IgD-negative memory B cell (primary cell): ENCODE measurements around the gene KIF21B. TPM values are rescaled to one million over a fixed set of nuclear protein-coding genes. Genes with fewer than 3 reads are reported as not detected.
A peak's percentile ranks its signal among the peaks of the same experiment; 100 is the strongest.

Experiments
- H3K27ac Mint-ChIP-seq, 3 donors: one replicate each; pipeline ENCODE4 v1.8.0; 2020 to 2022; ENCODE audit warnings: mild to moderate bottlenecking in 3 of 3, mixed read lengths in 3 of 3, moderate library complexity in 1 of 3
- H3K27me3 Mint-ChIP-seq: one replicate; pipeline ENCODE4 v1.8.0; 2021; ENCODE audit warnings: mixed read lengths
- H3K36me3 Mint-ChIP-seq: one replicate; pipeline ENCODE4 v1.8.0; 2020; ENCODE audit warnings: mild to moderate bottlenecking, mixed read lengths
- H3K4me1 Mint-ChIP-seq, 3 donors: one replicate each; pipeline ENCODE4 v1.8.0; 2020 to 2022; ENCODE audit warnings: mixed read lengths in 3 of 3, mild to moderate bottlenecking in 1 of 3
- H3K4me3 Mint-ChIP-seq, 4 donors: one replicate each; pipeline ENCODE4 v1.8.0; 2020 to 2022; ENCODE audit warnings: mild to moderate bottlenecking in 4 of 4, mixed read lengths in 4 of 4, moderate library complexity in 3 of 4
- H3K9me3 Mint-ChIP-seq, 3 donors: one replicate each; pipeline ENCODE4 v1.8.0; 2020 to 2021; ENCODE audit warnings: mixed read lengths in 3 of 3, mild to moderate bottlenecking in 1 of 3
- polyA plus RNA-seq: library from polyadenylated mRNA; unstranded; fragments of 300-500 nt; fragmentation: Illumina TruSeq; gene quantifications from one replicate; pipeline ENCODE4 v1.2.3, GENCODE V29; 2021

Gene KIF21B
- polyA plus RNA-seq, 1 donor from 2014 or later = 5.6 TPM

- no peaks in the 10 kb centered on the region for H3K9me3 Mint-ChIP-seq
- H3K36me3 Mint-ChIP-seq = peaks cover 11% of the 10 kb centered on the region
- peak overlapping the region in 1 of 3 donors; percentile 52 for H3K27ac Mint-ChIP-seq
- no peak overlapping the region for H3K4me3 Mint-ChIP-seq
- H3K4me1 Mint-ChIP-seq = peaks cover 0 to 1% (median 0%) of the 10 kb centered on the region in 3 donors
- no peaks in the 10 kb centered on the region for H3K27me3 Mint-ChIP-seq
These were observed 43.1 kb downstream of the KIF21B start for GRCh38 chr1:200980452-200980772.

GRCh38 chr1:200979574-200980451, 43.7 kb downstream of the KIF21B start:
- no peak overlapping the region for H3K4me3 Mint-ChIP-seq
- peak overlapping the region in 2 of 3 donors; percentile 52 to 67 for H3K27ac Mint-ChIP-seq
- H3K4me1 Mint-ChIP-seq = peaks cover 0 to 1% (median 0%) of the 10 kb centered on the region in 3 donors
- no peaks in the 10 kb centered on the region for H3K9me3 Mint-ChIP-seq
- H3K36me3 Mint-ChIP-seq = peaks cover 11% of the 10 kb centered on the region
- H3K27me3 Mint-ChIP-seq = no peaks in the 10 kb centered on the region

DNA sequence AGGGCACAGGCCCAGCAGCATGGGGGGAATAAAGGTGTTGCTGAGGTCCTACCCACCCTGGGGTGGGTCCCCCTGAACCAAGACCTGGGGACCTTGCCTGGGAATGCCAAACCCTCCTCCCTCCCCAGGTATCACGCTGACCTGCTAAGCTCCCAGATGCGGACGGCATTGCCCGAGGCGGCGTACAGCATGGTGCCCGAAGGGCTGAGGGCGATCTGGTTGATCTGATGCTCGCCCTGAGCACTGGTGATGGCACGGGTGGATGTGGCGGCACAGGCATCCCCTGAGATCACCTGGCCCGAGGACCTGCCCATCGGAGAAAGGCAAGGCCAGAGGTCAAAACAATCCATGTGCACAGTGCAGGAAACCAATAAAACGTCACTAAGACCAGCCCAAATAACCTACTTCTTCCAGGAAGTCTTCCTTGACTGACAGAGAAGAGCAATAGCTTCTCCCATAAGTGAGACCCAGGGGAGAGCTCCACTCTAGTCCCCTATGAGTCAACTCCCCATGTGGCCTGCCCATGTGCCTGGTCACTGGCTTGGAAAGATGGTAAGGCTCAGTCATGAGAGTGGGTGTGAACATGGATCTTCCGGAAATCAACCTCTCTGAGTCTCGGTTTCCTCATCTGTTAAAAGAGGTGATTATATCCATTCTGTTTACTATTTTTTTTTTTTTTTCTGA, 46.3 kb downstream of the KIF21B start:
- Mint-ChIP-seq H3K4me1 (peaks cover 0 to 1% (median 0%) of the 10 kb centered on the region in 3 donors), H3K27ac (no peak overlapping the region), H3K36me3 (peaks cover 11% of the 10 kb centered on the region), H3K27me3 (no peaks in the 10 kb centered on the region), H3K9me3 (no peaks in the 10 kb centered on the region), H3K4me3 (no peak overlapping the region)

DNA sequence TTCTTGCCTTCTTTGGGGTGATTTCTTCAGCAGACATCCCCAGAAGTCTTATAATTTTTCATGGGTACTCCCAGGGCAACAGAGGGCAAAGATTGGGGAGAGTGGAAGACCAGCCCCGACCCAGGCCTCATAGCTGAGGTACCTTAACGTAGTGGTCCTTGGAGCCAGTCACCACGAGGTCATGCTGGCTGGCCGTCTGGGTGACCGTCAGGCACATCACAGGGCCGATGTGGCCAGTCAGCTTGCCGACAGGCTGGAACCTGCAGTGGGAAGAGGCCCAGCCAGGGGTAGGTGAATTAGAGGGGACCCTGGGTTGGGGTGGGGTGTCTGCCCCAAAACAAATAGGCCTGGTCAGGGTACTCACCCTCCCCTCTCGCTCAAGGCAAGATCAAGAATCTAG, 46.9 kb downstream of the KIF21B start:
- Mint-ChIP-seq H3K4me3 (no peak overlapping the region), H3K27ac (no peak overlapping the region), H3K4me1 (peaks cover 0 to 1% (median 0%) of the 10 kb centered on the region in 3 donors), H3K27me3 (no peaks in the 10 kb centered on the region), H3K36me3 (peaks cover 11% of the 10 kb centered on the region), H3K9me3 (no peaks in the 10 kb centered on the region)

GRCh38 chr1:200975458-200975857, 48.1 kb downstream of the KIF21B start:
- H3K4me3 Mint-ChIP-seq = no peak overlapping the region
- H3K27me3 Mint-ChIP-seq = no peaks in the 10 kb centered on the region
- peaks cover 7% of the 10 kb centered on the region for H3K36me3 Mint-ChIP-seq
- peak overlapping the region in 1 of 3 donors; percentile 73 for H3K27ac Mint-ChIP-seq
- no peaks in the 10 kb centered on the region for H3K9me3 Mint-ChIP-seq
- peaks cover 0 to 1% (median 0%) of the 10 kb centered on the region in 3 donors for H3K4me1 Mint-ChIP-seq

GRCh38 chr1:200974711-200975110, 48.8 kb downstream of the KIF21B start:
- Mint-ChIP-seq H3K9me3 (no peaks in the 10 kb centered on the region), H3K36me3 (peaks cover 3% of the 10 kb centered on the region), H3K27ac (peak overlapping the region in 2 of 3 donors; percentile 73 to 86), H3K4me1 (peaks cover 0 to 3% (median 1%) of the 10 kb centered on the region in 3 donors), H3K4me3 (no peak overlapping the region), H3K27me3 (no peaks in the 10 kb centered on the region)

- Mint-ChIP-seq H3K27ac (no peak overlapping the region), H3K4me3 (no peak overlapping the region), H3K4me1 (peaks cover 0 to 3% (median 1%) of the 10 kb centered on the region in 3 donors), H3K27me3 (no peaks in the 10 kb centered on the region), H3K9me3 (no peaks in the 10 kb centered on the region), H3K36me3 (peaks cover 3% of the 10 kb centered on the region)
These were observed 49.4 kb downstream of the KIF21B start for GRCh38 chr1:200973937-200974657.

GRCh38 chr1:200972985-200973742, 50.4 kb downstream of the KIF21B start:
- peaks cover 3% of the 10 kb centered on the region for H3K36me3 Mint-ChIP-seq
- no peak overlapping the region for H3K27ac Mint-ChIP-seq

GRCh38 chr1:200971955-200972711, 51.4 kb downstream of the KIF21B start:
- Mint-ChIP-seq H3K27ac (peak overlapping the region in 1 of 3 donors; percentile 35), H3K9me3 (no peaks in the 10 kb centered on the region), H3K27me3 (no peaks in the 10 kb centered on the region), H3K36me3 (peaks cover 3% of the 10 kb centered on the region), H3K4me3 (no peak overlapping the region), H3K4me1 (peaks cover 0 to 3% (median 1%) of the 10 kb centered on the region in 3 donors)

More at GRCh38 chr1:200972985-200973742, 50.4 kb downstream of the KIF21B start:
- no peaks in the 10 kb centered on the region for H3K27me3 Mint-ChIP-seq
- H3K4me1 Mint-ChIP-seq = peaks cover 0 to 3% (median 1%) of the 10 kb centered on the region in 3 donors
- no peak overlapping the region for H3K4me3 Mint-ChIP-seq
- no peaks in the 10 kb centered on the region for H3K9me3 Mint-ChIP-seq

DNA sequence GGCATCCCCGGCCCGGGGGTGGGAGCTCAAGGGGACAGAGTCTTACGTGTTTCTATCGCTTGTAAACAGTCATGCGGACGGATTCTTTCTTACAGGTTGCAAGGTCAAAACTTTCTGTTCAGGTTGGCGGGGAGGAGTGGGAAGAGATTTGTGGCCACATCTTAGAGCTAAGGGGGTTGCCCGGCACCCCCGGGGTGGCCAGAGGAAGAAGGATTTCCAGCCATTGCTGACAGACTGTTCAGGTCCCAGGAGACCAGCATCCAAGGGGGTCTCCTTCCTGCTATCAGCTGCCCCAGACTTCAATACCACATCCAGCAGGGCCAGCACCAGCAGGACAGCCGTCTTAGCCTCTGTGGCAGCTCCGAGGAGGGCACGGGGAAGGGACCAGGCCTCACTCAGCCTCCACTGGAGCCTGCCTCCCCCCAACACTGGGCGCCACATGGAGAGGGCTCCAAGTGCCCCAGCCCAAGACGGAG, 52.0 kb downstream of the KIF21B start:
- H3K9me3 Mint-ChIP-seq = no peaks in the 10 kb centered on the region
- no peaks in the 10 kb centered on the region for H3K27me3 Mint-ChIP-seq
- H3K36me3 Mint-ChIP-seq = peaks cover 3% of the 10 kb centered on the region
- no peak overlapping the region for H3K4me3 Mint-ChIP-seq
- peak overlapping the region in 1 of 3 donors; percentile 50 for H3K27ac Mint-ChIP-seq
- H3K4me1 Mint-ChIP-seq = peaks cover 0 to 3% (median under 1%) of the 10 kb centered on the region in 3 donors

- Mint-ChIP-seq H3K4me3 (no peak overlapping the region), H3K27ac (peak overlapping the region in 2 of 3 donors; percentile 50 to 78), H3K4me1 (peaks cover 0 to 3% (median 0%) of the 10 kb centered on the region in 3 donors), H3K9me3 (no peaks in the 10 kb centered on the region), H3K36me3 (peaks cover 3% of the 10 kb centered on the region), H3K27me3 (no peaks in the 10 kb centered on the region)
These were observed 52.6 kb downstream of the KIF21B start for GRCh38 chr1:200970771-200971427.

- Mint-ChIP-seq H3K27ac (peak overlapping the region in 2 of 3 donors; percentile 68 to 75), H3K4me3 (no peak overlapping the region), H3K4me1 (peaks cover 0 to 3% (median 0%) of the 10 kb centered on the region in 3 donors), H3K36me3 (peaks cover 3% of the 10 kb centered on the region), H3K9me3 (no peaks in the 10 kb centered on the region), H3K27me3 (no peaks in the 10 kb centered on the region)
These were observed 53.6 kb downstream of the KIF21B start for GRCh38 chr1:200969726-200970561.
